H1 (cell line): Measurements from ENCODE around the gene TNFAIP2. TPM values are rescaled to one million over a fixed set of nuclear protein-coding genes. Genes with fewer than 3 reads are reported as not detected.
"Not testable (repeated sequence)": the region's sequence is repeated elsewhere in the genome, so short reads cannot be mapped to it uniquely, and the experiment has no call there.

Experiments used
- CTCF ChIA-PET: fragments of 300-600 bp; sonication (Branson Sonifier 250); formaldehyde crosslinking; loops from one replicate; lab custom pipeline; 2021; ENCODE audit not compliant: partially characterized antibody; lab: Charles Lee
- POLR2A ChIA-PET: fragments of 300-600 bp; sonication (Branson Sonifier 250); formaldehyde crosslinking; loops from one replicate; lab custom pipeline; 2021; ENCODE audit warnings: inconsistent platforms; ENCODE audit not compliant: partially characterized antibody; lab: Charles Lee
- DNase-seq, 2 experiments: peaks; one replicate each; pipeline versions ENCODE4 v3.0.0 to v3.0.0-alpha.2; 2010 to 2022; ENCODE audit warnings: low spot score in 2 of 2, low read depth in 1 of 2, mixed read lengths in 1 of 2
- FAIRE-seq: peaks from 2 replicates; lab custom pipeline; 2011; peaks lifted over from hg19 to GRCh38; lab: Jason Lieb, UNC
- H2AFZ ChIP-seq: 2 replicates; pipeline ENCODE4 v1.8.1; 2012; ENCODE audit warnings: low read length, inconsistent platforms
- H2AK5ac ChIP-seq: 2 replicates; pipeline ENCODE4 v1.6.1; 2013; ENCODE audit warnings: low read depth, low read length
- H2BK120ac ChIP-seq: replicated peaks from 2 replicates; pipeline ENCODE3; 2013; ENCODE audit warnings: low read depth, low read length, inconsistent platforms
- H2BK12ac ChIP-seq: 2 replicates; pipeline ENCODE4 v1.6.1; 2013; ENCODE audit warnings: low read depth, low read length
- H2BK15ac ChIP-seq: 2 replicates; pipeline ENCODE4 v1.6.1; 2013; ENCODE audit warnings: low read length
- H2BK20ac ChIP-seq: 2 replicates; pipeline ENCODE4 v1.6.1; 2013; ENCODE audit warnings: low read length
- H2BK5ac ChIP-seq: 2 replicates; pipeline ENCODE4 v1.6.1; 2013; ENCODE audit warnings: low read depth, low read length
- H3K14ac ChIP-seq: 2 replicates; pipeline ENCODE4 v1.6.1; 2013; ENCODE audit warnings: inconsistent platforms; ENCODE audit not compliant: insufficient read length
- H3K18ac ChIP-seq: 2 replicates; pipeline ENCODE4 v1.6.1; 2013; ENCODE audit warnings: low read length; ENCODE audit errors: extremely low read depth
- H3K23ac ChIP-seq: 2 replicates; pipeline ENCODE4 v1.6.1; 2013; ENCODE audit warnings: inconsistent platforms; ENCODE audit not compliant: insufficient read length
- H3K23me2 ChIP-seq: 2 replicates; pipeline ENCODE4 v1.6.1; 2013; ENCODE audit warnings: low read depth, low read length
- H3K27ac ChIP-seq: 2 replicates; pipeline ENCODE4 v1.6.1; 2011; ENCODE audit warnings: low read depth, low read length, inconsistent platforms
- H3K27me3 ChIP-seq, 4 experiments: replicated peaks in 1 of 4; 1 replicate in 1 of 4; 2 replicates in 3 of 4; pipeline versions ENCODE4 v1.6.1 to v1.8.1; 2011 to 2013; ENCODE audit warnings: low read length in 3 of 4, mild to moderate bottlenecking in 3 of 4, inconsistent platforms in 2 of 4, mixed read lengths in 2 of 4, moderate library complexity in 1 of 4; ENCODE audit not compliant: control insufficient read depth in 3 of 4, insufficient read depth in 3 of 4; ENCODE audit errors: extremely low read depth in 1 of 4
- H3K36me3 ChIP-seq, 4 experiments: 2 replicates each; pipeline versions ENCODE4 v1.6.1 to v1.8.1; 2011 to 2013; ENCODE audit warnings: mild to moderate bottlenecking in 4 of 4, low read length in 3 of 4, moderate library complexity in 2 of 4, control low read depth in 1 of 4, inconsistent platforms in 1 of 4; ENCODE audit not compliant: insufficient read depth in 4 of 4, control insufficient read depth in 2 of 4
- H3K4ac ChIP-seq: replicated peaks from 2 replicates; pipeline ENCODE3; 2013; ENCODE audit warnings: low read length, low read depth, mixed read lengths, inconsistent platforms; ENCODE audit not compliant: insufficient read length
- H3K4me1 ChIP-seq, 4 experiments: replicated peaks in 1 of 4; 1 replicate in 1 of 4; 2 replicates in 3 of 4; pipeline versions ENCODE4 v1.6.1 to v1.8.1; 2011 to 2013; ENCODE audit warnings: low read length in 3 of 4, inconsistent platforms in 2 of 4, mixed read lengths in 1 of 4; ENCODE audit not compliant: insufficient read depth in 4 of 4, control insufficient read depth in 3 of 4
- H3K4me2 ChIP-seq, 2 experiments: 2 replicates each; pipeline versions ENCODE4 v1.6.1 to v1.8.1; 2011 to 2013; ENCODE audit warnings: low read depth in 2 of 2, low read length in 2 of 2, control low read depth in 1 of 2, inconsistent platforms in 1 of 2, mild to moderate bottlenecking in 1 of 2; ENCODE audit not compliant: insufficient read depth in 1 of 2
- H3K4me3 ChIP-seq, 4 experiments: fragments of 200-600, 300-600 bp in 1 of 4; sonication (generic), shearing (Covaris generic), sonication (Bioruptor Twin) in 1 of 4; 2 replicates each; pipeline versions ENCODE4 v1.5.1 to v1.8.1; 2011 to 2016; ENCODE audit warnings: low read length in 4 of 4, low read depth in 3 of 4, control low read depth in 2 of 4, inconsistent platforms in 2 of 4, mild to moderate bottlenecking in 2 of 4, mixed read lengths in 1 of 4, moderate library complexity in 1 of 4; ENCODE audit not compliant: insufficient read depth in 2 of 4; ENCODE audit errors: extremely low read depth in 1 of 4
- H3K56ac ChIP-seq: replicated peaks from 2 replicates; pipeline ENCODE3; 2013; ENCODE audit warnings: low read depth, mild to moderate bottlenecking, mixed read lengths, low read length, inconsistent platforms; ENCODE audit not compliant: insufficient read length
- H3K79me1 ChIP-seq: 2 replicates; pipeline ENCODE4 v1.6.1; 2013; ENCODE audit warnings: low read depth, low read length, control low read depth
- H3K79me2 ChIP-seq, 2 experiments: 2 replicates each; pipeline versions ENCODE4 v1.6.1 to v1.8.1; 2012 to 2013; ENCODE audit warnings: low read length in 2 of 2, mild to moderate bottlenecking in 2 of 2, inconsistent platforms in 1 of 2; ENCODE audit not compliant: insufficient read depth in 2 of 2, control insufficient read depth in 1 of 2
- H3K9ac ChIP-seq, 4 experiments: replicated peaks in 1 of 4; 1 replicate in 1 of 4; 2 replicates in 3 of 4; pipeline versions ENCODE4 v1.6.1 to v1.8.1; 2011 to 2013; ENCODE audit warnings: low read depth in 3 of 4, low read length in 3 of 4, control low read depth in 2 of 4, mild to moderate bottlenecking in 2 of 4, moderate library complexity in 2 of 4, inconsistent platforms in 1 of 4; ENCODE audit errors: extremely low read depth in 1 of 4
- H3K9me3 ChIP-seq, 2 experiments: 2 replicates each; pipeline versions ENCODE4 v1.6.1 to v1.8.1; 2012 to 2013; ENCODE audit warnings: mild to moderate bottlenecking in 2 of 2, moderate library complexity in 2 of 2, control low read depth in 1 of 2, inconsistent platforms in 1 of 2, low read depth in 1 of 2, low read length in 1 of 2, mixed read lengths in 1 of 2; ENCODE audit not compliant: insufficient read depth in 2 of 2
- H4K20me1 ChIP-seq, 2 experiments: replicated peaks in 1 of 2; 2 replicates each; pipeline versions ENCODE3 to v1.8.1; 2011 to 2013; ENCODE audit warnings: inconsistent platforms in 2 of 2, low read length in 2 of 2, mild to moderate bottlenecking in 1 of 2; ENCODE audit not compliant: insufficient read depth in 2 of 2, control insufficient read depth in 1 of 2
- H4K5ac ChIP-seq: 2 replicates; pipeline ENCODE4 v1.6.1; 2013; ENCODE audit warnings: low read length, low read depth, mixed read lengths, inconsistent platforms; ENCODE audit not compliant: insufficient read length
- H4K8ac ChIP-seq: 2 replicates; pipeline ENCODE4 v1.8.0; 2013; ENCODE audit warnings: mild to moderate bottlenecking, moderate library complexity, low read length, inconsistent platforms; ENCODE audit not compliant: insufficient read depth; ENCODE audit errors: extremely low read depth
- H4K91ac ChIP-seq: replicated peaks from 2 replicates; pipeline ENCODE3; 2013; ENCODE audit warnings: low read length, mixed read lengths, inconsistent platforms; ENCODE audit not compliant: insufficient read length
- WGBS, 2 experiments: shearing (Covaris generic) in 1 of 2; methylation state at CpG; one replicate each; pipeline versions ENCODE4 v1.1.6 to v1.1.7; 2013 to 2015; ENCODE audit warnings: low lambda C conversion rate in 2 of 2, mixed read lengths in 2 of 2, inconsistent platforms in 1 of 2, low coverage in 1 of 2, missing lambda C conversion rate in 1 of 2; ENCODE audit not compliant: insufficient replicate concordance in 2 of 2, insufficient coverage in 1 of 2, insufficient read length in 1 of 2; ENCODE audit errors: extremely low coverage in 1 of 2, missing lambda C conversion rate in 1 of 2; 5-methylcytosine and 5-hydroxymethylcytosine counted together
- polyA plus RNA-seq, 7 experiments: library from polyadenylated mRNA; depleted of rRNA in 3 of 7; stranded (reverse) in 5 of 7; unstranded in 2 of 7; fragments of >200 nt in 5 of 7; fragments of 200-250 nt in 2 of 7; gene quantifications; 1 replicate in 5 of 7; 2 replicates in 1 of 7; 4 replicates in 1 of 7; pipeline versions ENCODE4 v1.2.1 to v1.2.3, GENCODE V29; 2011 to 2013; ENCODE audit warnings: missing spikeins in 2 of 7, mixed read lengths in 2 of 7
- total RNA-seq: library from RNA; stranded (reverse); fragmentation: NEBNext Ultra II Directional; extraction: Animal tissue kit (Norgen Biotek cat#: 25700); gene quantifications from 2 replicates; pipeline ENCODE4 v1.2.1, GENCODE V29; 2021

The TNFAIP2 gene
- total and polyA plus RNA-seq, 2 of the 8 experiments (the other 6 are each of a cell fraction or from before 2014, with no cell fraction given), result 28.3 to 34.5 TPM

- POLR2A ChIA-PET, result not testable (repeated sequence)
- peaks cover 0 to 15% (median 8%) of the 10 kb centered on the region in 4 experiments; a peak in 6 of 7 replicates for H3K27me3 ChIP-seq
These were observed 3.7 kb upstream of the TNFAIP2 start for GRCh38 chr14:103119527-103119926.

More at GRCh38 chr14:103119527-103119926, 3.7 kb upstream of the TNFAIP2 start:
- not testable (repeated sequence) for H2AFZ ChIP-seq, H3K27ac ChIP-seq, FAIRE-seq, H2BK12ac ChIP-seq, H4K20me1 ChIP-seq, H3K18ac ChIP-seq, H3K36me3 ChIP-seq, H3K23ac ChIP-seq, H2BK5ac ChIP-seq, H4K5ac ChIP-seq, H2BK120ac ChIP-seq, H3K79me1 ChIP-seq, H3K4ac ChIP-seq, H2BK15ac ChIP-seq, H2AK5ac ChIP-seq, H3K79me2 ChIP-seq, H3K23me2 ChIP-seq, H3K9ac ChIP-seq, DNase-seq, H3K4me3 ChIP-seq, H2BK20ac ChIP-seq, H4K91ac ChIP-seq, H3K56ac ChIP-seq, H3K9me3 ChIP-seq, H3K4me2 ChIP-seq, H3K14ac ChIP-seq, H4K8ac ChIP-seq
- CTCF ChIA-PET, result interaction anchor here (0.9 to 18.4 kb wide), 5 partner anchors 9 to 42 kb away, joined by 3 to 276 read pairs (median 5); no protein-coding TSS in a partner anchor
- WGBS, 2 experiments, result 88% methylated on average over 8 of the region's 8 CpGs; no CpG with 5 or more reads in 1 of the 2 experiments
- peaks cover 0 to 25% (median 20%) of the 10 kb centered on the region in 4 experiments; a peak in 6 of 7 replicates for H3K4me1 ChIP-seq
